Measurements from ENCODE around the gene GNL3.

DNA sequence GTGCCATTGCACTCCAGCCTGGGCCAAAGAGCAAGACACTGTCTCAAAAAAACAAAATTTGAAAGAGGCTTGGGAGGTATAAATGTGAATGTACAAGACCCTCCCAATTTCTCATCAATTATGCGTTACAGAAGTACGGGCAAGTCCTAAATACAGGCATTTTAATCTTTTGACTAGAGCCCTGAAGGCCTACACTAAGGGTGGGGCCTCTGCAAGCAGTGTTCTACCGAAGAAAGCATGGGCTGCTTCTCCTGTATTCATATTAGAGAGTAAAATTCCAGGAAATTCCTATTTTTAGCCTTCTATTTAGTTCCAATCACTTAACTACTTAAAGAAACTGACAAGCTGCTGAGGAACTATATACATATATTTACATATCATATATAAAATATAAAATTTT, 25.8 kb upstream of the GNL3 start:
- TF ChIP-seq CTCF (IDR thresholded peaks at IDR 0.05) (no peak), POLR2AphosphoS5 (IDR thresholded peaks at IDR 0.05; ENCODE audit: low read depth, low read length) (no peak), REST (IDR thresholded peaks at IDR 0.05; ENCODE audit: insufficient read depth in 1 of 2, low read depth in 2 of 2, low read length in 1 of 2) (no peak)
